NCI-H2081 (cell line): ENCODE data around the gene DENND1A.
"Not testable (repeated sequence)": the region's sequence is repeated elsewhere in the genome, so short reads cannot be mapped to it uniquely, and the experiment has no call there.

Experiments
- DNase-seq, 2 experiments: peaks; one replicate each; lab custom pipeline; 2025; lab: John Stamatoyannopoulos, UW

DENND1A gene

DNA sequence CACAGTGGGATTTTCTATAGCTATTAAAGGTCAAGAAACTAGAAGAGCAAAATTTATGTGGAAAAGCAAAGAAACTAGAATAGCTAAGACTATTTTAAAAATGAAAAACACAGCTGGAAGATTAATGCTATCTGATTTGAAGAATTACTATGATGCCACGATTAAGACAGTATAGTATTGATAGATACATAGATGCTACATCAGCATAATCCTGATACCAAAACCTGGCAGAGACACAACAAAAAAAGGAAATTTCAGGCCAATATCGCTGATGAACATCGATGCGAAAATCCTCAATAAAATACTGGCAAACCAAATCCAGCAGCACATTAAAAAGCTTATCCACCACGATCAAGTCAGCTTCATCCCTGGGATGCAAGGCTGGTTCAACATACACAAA, 201.4 kb downstream of the DENND1A start:
- DNase-seq = not testable (repeated sequence)

DNA sequence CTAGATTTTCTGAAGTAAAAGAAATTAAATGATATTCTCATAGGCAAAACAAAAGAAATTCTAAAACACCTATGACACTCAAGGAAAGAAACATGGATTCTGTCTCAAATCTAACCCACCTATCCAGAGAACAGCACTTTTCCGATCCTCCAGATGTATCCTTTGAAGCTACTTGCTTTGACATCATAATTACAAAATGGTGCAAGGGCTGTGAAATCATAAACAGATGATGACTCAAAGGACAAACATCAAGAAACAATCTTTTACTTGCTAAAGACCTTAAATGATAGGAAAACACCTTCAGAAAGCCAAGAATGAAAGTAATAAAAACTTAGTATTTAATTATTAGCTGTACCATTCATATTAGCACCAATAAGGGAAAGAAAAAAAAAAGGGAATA, 202.6 kb downstream of the DENND1A start:
- no peak for DNase-seq

- no peak for DNase-seq
Observed at GRCh38 chr9:123725389-123725788, 204.5 kb downstream of the DENND1A start.

GRCh38 chr9:123724211-123724796, 205.6 kb downstream of the DENND1A start:
- peak; percentile 7 to 10 for DNase-seq

DNA sequence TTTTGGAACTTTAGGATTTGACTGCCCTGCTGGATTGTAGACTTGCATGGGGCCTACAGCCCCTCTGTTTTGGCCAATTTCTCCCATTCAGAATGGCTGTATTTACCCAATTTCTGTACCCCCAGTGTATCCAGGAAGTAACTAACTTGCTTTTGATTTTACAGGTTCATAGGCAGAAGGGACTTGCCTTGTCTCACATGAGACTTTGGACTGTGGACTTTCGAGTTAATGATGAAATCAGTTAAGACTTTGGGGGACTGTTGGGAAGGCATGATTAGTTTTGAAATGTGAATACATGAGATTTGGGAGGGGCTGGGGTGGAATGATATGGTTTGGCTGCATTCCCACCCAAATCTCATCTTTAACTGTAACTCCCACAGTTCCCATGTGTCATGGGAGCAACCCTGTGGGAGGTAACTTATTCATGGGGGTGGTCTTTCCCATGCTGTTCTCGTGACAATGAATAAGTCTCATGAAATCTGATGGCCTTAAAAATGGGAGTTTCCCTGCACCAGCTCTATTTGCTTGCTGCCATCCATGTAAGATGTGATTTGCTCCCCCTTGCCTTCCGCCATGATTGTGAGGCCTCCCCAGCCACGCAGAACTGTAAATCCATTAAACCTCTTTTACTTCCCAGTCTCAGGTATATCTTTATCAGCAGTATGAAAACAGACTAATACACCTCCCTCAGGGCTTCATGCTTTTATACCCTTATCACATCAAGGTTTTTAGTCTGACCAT, 206.6 kb downstream of the DENND1A start:
- no peak for DNase-seq

DNA sequence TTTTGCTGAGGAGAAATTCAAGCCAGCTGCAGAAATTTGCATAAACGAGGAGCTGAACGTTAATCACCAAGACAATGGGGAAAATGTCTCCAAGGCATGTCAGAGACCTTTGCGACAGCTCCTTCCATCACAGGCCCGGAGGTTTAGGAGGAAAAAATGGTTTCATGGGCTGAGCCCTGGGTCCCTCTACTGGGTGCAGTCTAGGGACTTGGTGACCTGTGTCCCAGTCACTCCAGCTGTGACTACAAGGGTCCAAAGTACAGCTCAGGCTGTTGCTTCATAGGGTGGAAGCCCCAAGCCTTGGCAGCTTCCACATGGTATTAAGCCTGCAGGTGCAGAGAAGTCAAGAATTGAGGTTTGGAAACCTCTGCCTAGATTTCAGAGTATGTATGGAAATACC, 207.5 kb downstream of the DENND1A start:
- no peak for DNase-seq

- DNase-seq = no peak
Observed at GRCh38 chr9:123718188-123718587, 211.7 kb downstream of the DENND1A start.

DNA sequence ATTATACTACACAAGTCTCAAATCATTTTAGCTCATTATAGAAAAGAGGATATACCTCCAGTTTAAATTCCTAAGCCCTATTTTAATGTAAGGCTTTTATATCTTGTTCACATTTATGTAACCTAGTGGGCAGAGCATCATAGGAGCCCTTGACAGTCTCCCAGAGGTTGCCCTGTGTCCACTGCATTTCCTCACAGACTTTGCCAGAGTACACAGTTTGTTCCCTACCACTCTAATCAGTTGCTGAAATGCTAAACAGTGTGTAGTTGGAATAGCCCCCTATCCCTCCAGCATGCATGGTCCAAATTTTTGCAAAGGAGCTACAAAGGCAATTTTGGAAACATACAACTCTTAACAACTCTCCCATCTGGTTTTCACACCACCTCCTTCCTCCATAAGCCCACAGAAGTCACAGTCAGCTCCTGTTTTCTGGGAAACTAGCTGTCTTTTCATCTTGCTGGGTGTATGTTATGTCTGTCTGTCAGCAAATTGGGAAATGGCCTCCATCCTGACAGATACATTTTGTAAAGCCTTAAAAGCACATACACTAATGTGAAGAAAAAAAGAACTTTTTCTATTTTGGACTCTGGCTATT, 212.2 kb downstream of the DENND1A start:
- DNase-seq = no peak

GRCh38 chr9:123716339-123716945, 213.5 kb downstream of the DENND1A start:
- no peak for DNase-seq

GRCh38 chr9:123715258-123715657, 214.7 kb downstream of the DENND1A start:
- no peak for DNase-seq

- DNase-seq = no peak
Observed at GRCh38 chr9:123713282-123713681, 216.6 kb downstream of the DENND1A start.

DNA sequence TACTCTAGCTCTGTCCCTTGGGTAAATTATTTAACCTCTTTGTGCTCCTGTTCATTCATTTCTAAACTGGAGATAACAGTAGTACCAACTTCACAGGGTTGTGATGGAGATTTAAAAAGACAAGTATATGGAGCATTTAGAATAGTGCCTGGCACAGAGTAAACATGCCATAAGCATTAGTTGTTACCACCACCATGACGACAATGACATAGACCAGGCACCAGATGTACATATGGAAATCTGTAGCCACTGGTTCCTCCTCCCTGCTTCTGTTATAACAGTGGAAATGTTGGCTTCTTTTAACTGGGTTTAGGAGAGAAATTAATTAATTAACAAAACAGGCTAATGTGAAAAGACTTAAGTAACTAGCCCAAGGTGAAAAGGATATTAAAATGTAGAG, 217.5 kb downstream of the DENND1A start:
- no peak for DNase-seq

- no peak for DNase-seq
Observed at GRCh38 chr9:123710299-123710698, 219.6 kb downstream of the DENND1A start.

DNA sequence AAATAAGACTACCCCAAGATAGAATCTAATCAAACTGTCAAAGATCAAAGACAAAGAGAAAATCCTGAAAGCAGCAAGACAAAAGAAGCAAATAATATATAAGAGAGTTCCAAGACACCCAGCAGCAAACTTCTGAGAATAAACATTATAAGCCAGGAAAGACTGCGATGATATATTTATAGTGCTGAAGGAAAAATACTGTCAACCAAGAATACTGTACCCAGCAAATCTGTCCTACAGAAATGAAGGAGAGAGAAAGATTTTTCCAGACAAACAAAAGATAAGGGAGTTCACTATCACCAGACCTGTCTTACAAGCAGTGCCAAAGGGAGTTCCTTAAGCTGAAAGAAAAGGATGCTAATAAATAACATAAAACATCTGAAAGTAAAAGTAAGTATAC, 227.4 kb downstream of the DENND1A start:
- DNase-seq = no peak

DNA sequence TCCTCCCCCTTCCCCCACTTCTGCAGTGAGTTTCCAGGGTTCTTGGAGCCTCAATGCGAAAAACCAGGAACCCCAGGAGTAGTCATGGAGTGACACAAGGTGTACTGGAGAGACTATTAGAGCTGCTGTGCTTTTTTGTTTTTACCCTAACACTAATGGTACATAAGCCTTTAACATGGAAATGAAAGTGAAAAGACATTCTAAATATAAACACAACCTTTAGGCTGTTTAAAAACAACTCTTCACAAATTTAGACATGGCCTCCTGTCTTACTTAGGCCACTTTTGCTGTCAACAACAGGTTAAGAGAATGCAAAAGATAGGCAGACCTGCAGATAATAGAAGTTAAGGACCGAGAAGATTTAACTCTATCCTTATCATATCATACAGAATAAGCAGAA, 232.2 kb downstream of the DENND1A start:
- DNase-seq = no peak

- DNase-seq = no peak
Observed at GRCh38 chr9:123696476-123696875, 233.4 kb downstream of the DENND1A start.

GRCh38 chr9:123695386-123695785, 234.5 kb downstream of the DENND1A start:
- DNase-seq = no peak

- no peak for DNase-seq
Observed at GRCh38 chr9:123691765-123692303, 238.1 kb downstream of the DENND1A start.

GRCh38 chr9:123689701-123690428, 240.1 kb downstream of the DENND1A start:
- no peak for DNase-seq

GRCh38 chr9:123687246-123687751, 242.6 kb downstream of the DENND1A start:
- peak in 1 of 2 experiments; percentile 23 for DNase-seq

DNA sequence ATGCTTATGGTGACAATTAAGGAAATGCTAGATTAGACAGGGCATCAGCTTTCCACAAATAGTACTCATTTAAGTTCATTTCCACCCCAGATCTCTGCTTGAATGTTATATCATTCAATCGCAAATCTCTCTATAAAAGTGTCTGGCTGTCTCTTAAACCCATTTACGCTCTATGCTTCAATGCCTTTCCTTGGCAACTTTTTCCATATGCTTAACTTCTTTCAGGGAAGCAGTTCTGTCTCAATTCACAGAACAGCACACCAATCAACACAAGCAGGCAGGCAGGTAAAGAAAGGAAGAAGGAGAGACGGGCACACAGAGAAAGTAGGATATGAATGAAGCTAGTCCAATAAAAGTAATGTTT, 243.1 kb downstream of the DENND1A start:
- no peak for DNase-seq
